Heart left ventricle (tissue), 16 donors: Measurements from ENCODE around the gene CLN6. TPM values are rescaled to one million over a fixed set of nuclear protein-coding genes. Genes with fewer than 3 reads are reported as not detected.

Experiments
- ATAC-seq, 4 donors: fragments of 200-7000 bp; cut with Tn5 transposase; one replicate each; pipeline ENCODE4 v1.9.1; 2020 to 2022; ENCODE audit warnings: moderate library complexity in 4 of 4, mild to moderate bottlenecking in 3 of 4, moderate number of reproducible peaks in 1 of 4
- DNase-seq, 5 donors: peaks; one replicate each; pipeline ENCODE4 v3.0.0-alpha.2; 2020
- H3K27ac ChIP-seq, 12 donors: fragments of 200-600 bp; sonication (generic) in 4 of 12; one replicate each; pipeline versions ENCODE4 v1.5.0 to v1.8.0; 2016 to 2022; ENCODE audit warnings: mild to moderate bottlenecking in 2 of 12
- H3K27me3 ChIP-seq, 9 donors: fragments of 200-600 bp; sonication (generic) in 2 of 9; one replicate each; pipeline versions ENCODE4 v1.5.1 to v1.8.0; 2016 to 2022; ENCODE audit warnings: mild to moderate bottlenecking in 3 of 9
- H3K36me3 ChIP-seq, 9 donors: fragments of 200-600 bp; sonication (generic) in 2 of 9; one replicate each; pipeline versions ENCODE4 v1.5.0 to v1.8.0; 2018 to 2022; ENCODE audit warnings: mild to moderate bottlenecking in 2 of 9
- H3K4me1 ChIP-seq, 12 donors: fragments of 200-600 bp; sonication (generic) in 4 of 12; one replicate each; pipeline versions ENCODE4 v1.5.0 to v1.8.0; 2016 to 2022; ENCODE audit warnings: mild to moderate bottlenecking in 3 of 12
- H3K4me3 ChIP-seq, 12 donors: fragments of 200-600 bp; sonication (generic) in 4 of 12; one replicate each; pipeline versions ENCODE4 v1.5.0 to v1.8.0; 2017 to 2022; ENCODE audit warnings: mild to moderate bottlenecking in 9 of 12, moderate library complexity in 4 of 12
- H3K9me3 ChIP-seq, 12 donors: fragments of 200-600 bp; sonication (generic) in 4 of 12; one replicate each; pipeline versions ENCODE4 v1.5.0 to v1.8.0; 2016 to 2022; ENCODE audit warnings: mild to moderate bottlenecking in 1 of 12
- CTCF ChIP-seq, 12 donors: fragments of 200-600 bp; sonication (generic) in 4 of 12; IDR thresholded peaks; one replicate each; pipeline versions ENCODE4 v1.5.0 to v1.8.0; 2018 to 2022; ENCODE audit warnings: antibody characterized with exemption in 12 of 12, mild to moderate bottlenecking in 5 of 12
- POLR2A ChIP-seq, 2 donors: fragments of 450-650 bp; IDR thresholded peaks; one replicate each; pipeline ENCODE4 v1.6.1; 2017; ENCODE audit warnings: antibody characterized with exemption in 2 of 2, mild to moderate bottlenecking in 2 of 2, moderate library complexity in 2 of 2
- WGBS, 4 donors: extraction: QIAGEN DNeasy Blood & Tissue Kit in 2 of 4; methylation state at CpG; one replicate each; pipeline versions ENCODE4 v1.1.5 to v1.1.7; 2013 to 2018; 5-methylcytosine and 5-hydroxymethylcytosine counted together
- intact Hi-C, 10 donors: fragments of 100-400 bp; cut with DNase I; formaldehyde crosslinking; loops; one replicate each; pipeline versions ENCODE4 v1.11.1 to v1.14.2; 2022
- polyA plus RNA-seq, 2 donors: library from polyadenylated mRNA; stranded (reverse); fragments of 200-250 nt; gene quantifications; one replicate each; pipeline ENCODE4 v1.2.3, GENCODE V29; 2013
- total RNA-seq, 9 donors: library from RNA; depleted of rRNA in 2 of 9; stranded (reverse); fragments of >200 nt in 2 of 9; fragmentation: NEBNext Ultra II Directional in 3 of 9; extraction: Animal tissue kit (Norgen Biotek cat#: 25700) in 3 of 9; gene quantifications; one replicate each; pipeline versions ENCODE4 v1.1.0 to v1.2.4, GENCODE V29; 2016 to 2023
- donor health status: ischemic (EF 13 %, LVEDD 7.1; RV severe dilation, severe dysfunction).
- donor health status: healthy with polysubstance abuse.
- donor health status: DM: no; HTN: yes; CAD: no.
- donor health status: DM: no; HTN: no; CAD: no.
- donor health status: ischemic (EF 25% LVEDD 6.9; RV normal size, moderate dysfunction).
- donor health status: ischemic (EF 25% LVEDD 5.7; RV mildly dilated, moderate dysfunction).
- donor health status: healthy.
- donor health status: DM: yes; HTN: yes; CAD: no.
- donor health status: ischemic (EF 35%, LVEDD 5.7; RV mildly dilated, moderate dysfunction).
- donor health status: nonischemic (EF 11% LVEDD 7.7; RV severe dilation, severe dysfunction).
- donor health status: DM: yes; HTN: yes; CAD: no.
- donor health status: PGD.
- donor health status: ischemic (EF 29% LVEDD 5.4; RV normal size, mild dysfunction).
- donor health status: nonischemic (EF 23%, LVEDD 6.1; RV moderate dilation, normal function).

Gene CLN6
- total and polyA plus RNA-seq, 11 donors, result 5.6 to 24.1 (median 8.9) TPM

GRCh38 chr15:68190048-68190447, 39.5 kb downstream of the CLN6 start:
- ATAC-seq, result no peak
- 94 to 96% (median 96%) methylated on average over 4 of the region's 4 CpGs for WGBS, 4 donors
- intact Hi-C loops, result no loop called here
- Histone ChIP-seq H3K27me3 (no peaks in the 10 kb centered on the region), H3K9me3 (no peaks in the 10 kb centered on the region), H3K4me1 (peaks cover 0 to 45% (median 22%) of the 10 kb centered on the region in 12 donors), H3K4me3 (no peak overlapping the region), H3K36me3 (peaks cover 0 to 88% (median 61%) of the 10 kb centered on the region in 9 donors), H3K27ac (no peak overlapping the region)
- no peak for DNase-seq
- no peak for TF ChIP-seq CTCF (IDR thresholded peaks at IDR 0.05)
- TF ChIP-seq POLR2A (IDR thresholded peaks at IDR 0.05), result no peak

GRCh38 chr15:68188647-68189046, 40.9 kb downstream of the CLN6 start:
- TF ChIP-seq CTCF (IDR thresholded peaks at IDR 0.05) (no peak), POLR2A (IDR thresholded peaks at IDR 0.05) (no peak)
- Histone ChIP-seq H3K4me1 (peaks cover 0 to 45% (median 20%) of the 10 kb centered on the region in 12 donors), H3K36me3 (peaks cover 0 to 94% (median 70%) of the 10 kb centered on the region in 9 donors), H3K9me3 (no peaks in the 10 kb centered on the region), H3K27ac (peak overlapping the region in 3 of 12 donors; percentile 47 to 78 (median 72)), H3K4me3 (no peak overlapping the region), H3K27me3 (no peaks in the 10 kb centered on the region)
- DNase-seq, result no peak
- WGBS, 4 donors, result 59 to 77% (median 64%) methylated on average over 2 of the region's 2 CpGs
- intact Hi-C loops, result no loop called here
- ATAC-seq, result no peak

GRCh38 chr15:68187559-68187958, 42.0 kb downstream of the CLN6 start:
- peak overlapping the region; percentile 9 to 78 (median 45) for H3K27ac ChIP-seq
- peaks cover 0 to 35% (median 20%) of the 10 kb centered on the region in 12 donors for H3K4me1 ChIP-seq
- intact Hi-C loops, result no loop called here
- H3K9me3 ChIP-seq, result no peaks in the 10 kb centered on the region
- peak overlapping the region in 1 of 12 donors; percentile 1 for H3K4me3 ChIP-seq
- WGBS, 4 donors, result 13 to 23% (median 16%) methylated on average over 9 of the region's 9 CpGs
- no peak for TF ChIP-seq POLR2A (IDR thresholded peaks at IDR 0.05)
- no peak for TF ChIP-seq CTCF (IDR thresholded peaks at IDR 0.05)
- ATAC-seq (peak; percentile 87 to 96 (median 94)), DNase-seq (peak in 4 of 5 donors; percentile 67 to 69 (median 68))
- peaks cover 0 to 93% (median 77%) of the 10 kb centered on the region in 9 donors for H3K36me3 ChIP-seq
- no peaks in the 10 kb centered on the region for H3K27me3 ChIP-seq

- Histone ChIP-seq H3K36me3 (peaks cover 0 to 90% (median 75%) of the 10 kb centered on the region in 9 donors), H3K9me3 (no peaks in the 10 kb centered on the region), H3K27me3 (no peaks in the 10 kb centered on the region), H3K4me1 (peaks cover 0 to 33% (median 20%) of the 10 kb centered on the region in 12 donors), H3K4me3 (no peak overlapping the region), H3K27ac (peak overlapping the region in 11 of 12 donors; percentile 9 to 78 (median 43))
- WGBS, 4 donors, result 70 to 91% (median 81%) methylated on average over 5 of the region's 5 CpGs
- TF ChIP-seq CTCF (IDR thresholded peaks at IDR 0.05), result no peak
- no peak for TF ChIP-seq POLR2A (IDR thresholded peaks at IDR 0.05)
- peak; percentile 44 to 76 (median 58) for ATAC-seq
- DNase-seq, result peak in 1 of 5 donors; percentile 21
- intact Hi-C loops, result no loop called here
These were observed 42.7 kb downstream of the CLN6 start for GRCh38 chr15:68186671-68187397.
